Hindlimb muscle (tissue), 1 donor: Measurements from ENCODE around the gene SIRT4. TPM values are rescaled to one million over a fixed set of nuclear protein-coding genes. Genes with fewer than 3 reads are reported as not detected.
"Not testable (repeated sequence)": the region's sequence is repeated elsewhere in the genome, so short reads cannot be mapped to it uniquely, and the experiment has no call there.

Experiments used
- DNase-seq: peaks from one replicate; pipeline ENCODE4 v3.0.0-alpha.2; 2013
- polyA plus RNA-seq: library from polyadenylated mRNA; unstranded; fragments of 120-200 nt; gene quantifications from one replicate; pipeline ENCODE4 v1.2.1, GENCODE V29; 2013; ENCODE audit not compliant: insufficient read length

The SIRT4 gene
- polyA plus RNA-seq, 1 donor, result 5.6 TPM

DNA sequence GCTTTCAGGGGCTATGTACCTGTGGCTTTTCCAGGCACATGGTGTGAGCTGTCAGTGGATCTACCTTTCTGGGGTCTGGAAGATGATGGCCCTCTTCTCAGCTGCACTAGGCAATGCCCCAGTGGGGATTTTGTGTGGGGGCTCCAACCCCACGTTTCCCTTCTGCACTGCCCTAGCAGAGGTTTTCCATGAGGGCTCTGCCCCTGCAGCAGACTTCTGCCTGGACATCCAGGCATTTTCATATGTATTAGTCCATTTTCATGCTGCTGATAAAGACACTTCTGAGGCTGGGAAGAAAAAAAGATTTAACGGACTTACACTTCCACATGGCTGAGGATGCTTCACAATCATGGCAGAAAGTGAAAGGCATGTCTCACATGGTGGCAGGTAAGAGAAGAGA, 34.3 kb downstream of the SIRT4 start:
- DNase-seq, result not testable (repeated sequence)

DNA sequence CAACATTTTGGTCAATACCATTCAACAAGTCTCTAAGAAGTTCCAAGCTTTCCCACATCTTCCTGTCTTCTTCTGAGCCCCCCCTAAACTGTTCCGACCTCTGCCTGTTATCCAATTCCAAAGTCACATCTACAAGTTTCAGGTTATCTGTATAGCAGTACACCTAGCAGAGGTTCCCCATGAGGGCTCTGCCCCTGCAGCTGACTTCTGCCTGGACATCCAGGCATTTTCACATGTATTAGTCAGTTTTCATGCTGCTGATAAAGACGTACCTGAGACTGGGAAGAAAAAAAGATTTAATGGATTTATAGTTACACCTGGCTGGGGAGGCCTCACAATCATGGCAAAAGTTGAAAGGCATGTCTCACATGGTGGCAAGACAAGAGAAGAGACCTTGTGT, 35.6 kb downstream of the SIRT4 start:
- no peak for DNase-seq

DNA sequence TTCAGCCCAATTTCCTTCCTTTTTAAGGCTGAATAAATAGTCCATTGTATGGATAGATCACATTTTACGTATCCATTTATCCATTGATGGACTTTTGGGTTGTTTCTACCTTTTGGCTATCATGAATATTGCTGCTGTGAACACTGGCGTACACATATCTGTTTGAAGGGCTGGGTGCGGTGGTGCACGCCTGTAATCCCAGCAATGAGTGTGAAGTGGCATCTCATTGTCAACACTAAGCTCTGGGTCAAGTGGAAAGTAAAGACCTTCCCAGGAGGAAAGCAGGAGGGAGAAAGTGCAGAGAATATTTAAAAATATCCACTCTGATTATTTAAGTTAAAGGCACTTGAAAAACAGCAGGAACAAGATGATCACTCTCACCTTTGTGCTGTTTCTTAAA, 37.1 kb downstream of the SIRT4 start:
- no peak for DNase-seq

DNA sequence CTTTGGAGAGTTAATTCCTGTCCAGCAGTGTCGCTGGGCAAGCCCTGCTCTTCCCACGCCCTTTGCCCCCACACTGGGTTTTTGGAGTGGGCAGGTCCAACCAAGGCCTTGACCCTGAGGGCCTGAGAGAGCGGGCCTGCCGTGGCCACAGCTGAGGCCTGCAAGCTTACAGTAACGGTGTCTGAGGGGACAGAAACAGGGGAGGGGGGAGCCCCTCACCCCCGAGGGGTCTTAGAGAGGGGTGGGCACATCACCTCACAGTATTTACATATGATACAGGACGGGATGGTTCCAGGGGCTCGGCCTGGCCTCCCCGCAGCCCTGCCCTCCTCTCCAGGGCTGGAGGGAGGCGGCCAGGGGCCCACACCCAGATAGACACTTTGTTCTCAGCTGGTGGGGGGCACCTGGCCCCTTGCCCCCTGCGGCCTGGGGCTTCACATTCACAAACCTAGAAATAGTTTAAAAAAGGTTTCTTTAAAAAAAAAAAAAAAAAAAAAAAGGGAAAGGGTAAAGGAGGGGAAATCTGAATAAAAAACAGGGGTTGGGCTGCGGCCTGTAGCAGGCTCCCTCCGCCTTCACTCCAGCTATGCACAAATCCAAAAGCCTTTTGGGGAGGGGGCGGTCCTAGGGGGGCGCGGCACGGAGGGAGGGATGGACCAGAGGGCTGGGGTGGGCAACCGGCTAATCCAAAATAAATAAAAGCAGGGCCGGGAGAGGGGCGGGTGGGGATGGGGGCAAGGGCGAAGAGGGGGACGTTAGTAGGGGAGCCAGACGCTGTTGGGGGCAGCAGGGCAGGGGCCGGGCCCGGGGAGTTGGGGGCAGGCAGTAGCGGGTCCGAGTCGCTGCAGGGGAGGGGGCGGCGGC, 40.3 kb downstream of the SIRT4 start:
- DNase-seq, result no peak

DNA sequence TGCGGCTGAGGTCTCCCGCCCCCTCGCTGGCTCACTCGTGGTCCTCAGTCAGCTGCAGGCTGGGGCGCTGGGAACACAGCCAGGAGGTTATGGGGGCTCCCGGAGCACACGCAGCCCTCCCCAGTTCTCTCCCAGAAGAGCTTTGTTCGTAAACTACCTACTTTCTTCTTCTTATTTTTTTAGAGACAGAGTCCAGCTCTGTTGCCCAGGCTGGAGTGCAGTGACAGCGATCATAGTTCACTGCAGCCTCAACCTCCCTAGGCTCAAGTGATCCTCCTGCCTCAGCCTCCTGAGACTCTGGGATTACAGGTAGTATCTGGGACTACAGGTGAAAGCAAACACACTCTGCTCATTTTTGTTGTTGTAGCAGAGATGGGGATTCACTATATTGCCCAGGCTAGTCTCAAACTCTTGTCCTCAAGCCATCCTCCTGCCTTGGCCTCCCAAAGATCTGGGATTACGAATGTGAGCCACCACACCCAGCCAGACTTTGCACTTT, 41.0 kb downstream of the SIRT4 start:
- no peak for DNase-seq

DNA sequence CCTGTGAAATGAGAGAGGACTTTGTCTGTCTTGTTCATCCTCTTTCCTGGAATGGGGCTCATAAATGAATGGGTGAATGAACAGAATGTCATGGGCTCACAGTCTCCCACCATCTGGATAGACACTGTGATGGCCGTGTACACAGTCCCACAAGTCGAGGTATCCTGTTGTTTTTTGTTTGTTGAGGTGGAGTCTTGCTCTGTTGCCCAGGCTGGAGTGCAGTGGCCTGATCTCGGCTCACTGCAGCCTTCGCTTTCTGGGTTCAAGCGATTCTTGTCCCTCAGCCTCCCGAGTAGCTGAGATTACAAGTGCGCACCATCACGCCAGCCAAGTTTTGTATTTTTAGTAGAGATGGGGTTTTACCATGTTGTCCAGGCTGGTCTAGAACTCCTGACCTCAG, 41.6 kb downstream of the SIRT4 start:
- no peak for DNase-seq

DNA sequence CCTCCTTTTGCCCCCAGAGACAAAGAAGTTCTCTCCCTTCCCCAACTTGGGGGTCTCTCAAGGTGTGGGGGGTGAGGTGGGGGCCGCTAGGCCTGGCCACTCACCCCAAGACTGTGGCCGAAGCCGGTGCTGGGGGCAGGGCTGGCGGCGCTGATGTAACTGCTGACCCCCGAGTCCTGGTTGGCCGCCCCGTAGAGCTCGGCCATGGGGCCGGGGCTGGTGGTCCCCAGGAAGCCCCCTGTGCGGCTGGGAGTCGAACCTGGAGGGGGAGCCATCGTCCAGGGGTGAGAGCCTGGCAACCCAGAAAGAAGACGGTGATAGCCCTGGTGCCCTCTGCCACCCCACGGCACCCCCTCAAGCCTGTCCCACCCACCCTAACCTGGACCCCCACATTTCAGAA, 43.9 kb downstream of the SIRT4 start:
- no peak for DNase-seq

DNA sequence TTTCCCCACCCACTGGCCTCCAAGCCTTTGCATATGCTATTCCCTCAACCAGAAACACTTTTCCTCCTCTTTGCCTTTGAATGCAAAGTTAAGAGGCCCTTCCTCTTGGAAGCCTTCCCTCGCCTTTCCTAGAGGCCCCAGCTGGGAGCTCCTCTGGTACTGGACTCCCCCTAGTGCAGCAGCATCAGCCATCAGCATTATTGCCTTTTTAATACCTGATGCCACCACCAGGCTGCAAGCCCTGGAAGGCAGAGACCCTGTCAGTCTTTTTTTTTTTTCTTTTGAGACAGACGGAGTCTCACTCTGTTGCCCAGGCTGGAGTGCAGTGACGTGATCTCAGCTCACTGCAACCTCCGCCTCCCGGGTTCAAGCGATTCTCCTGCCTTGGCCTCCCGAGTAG, 44.6 kb downstream of the SIRT4 start:
- no peak for DNase-seq

DNA sequence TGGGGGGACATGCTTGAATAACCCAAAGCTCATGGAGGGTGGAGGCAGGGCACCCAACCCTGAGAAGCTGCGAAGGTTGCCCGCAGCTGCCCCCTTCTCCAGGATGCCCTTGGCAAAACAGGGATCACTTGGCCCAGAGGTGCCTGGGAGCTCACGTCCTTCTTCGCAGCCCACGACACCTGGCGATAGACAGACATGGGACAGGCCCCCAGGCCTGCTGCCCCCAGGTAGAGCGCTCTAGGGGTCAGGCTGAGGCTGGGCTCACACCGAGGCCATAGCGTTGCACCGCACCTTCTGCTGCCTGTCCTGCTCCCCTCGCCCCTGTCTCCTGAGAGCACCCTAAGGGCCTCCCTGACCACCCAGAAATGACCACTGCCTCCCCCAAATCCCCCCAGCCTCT, 45.6 kb downstream of the SIRT4 start:
- DNase-seq, result no peak

DNA sequence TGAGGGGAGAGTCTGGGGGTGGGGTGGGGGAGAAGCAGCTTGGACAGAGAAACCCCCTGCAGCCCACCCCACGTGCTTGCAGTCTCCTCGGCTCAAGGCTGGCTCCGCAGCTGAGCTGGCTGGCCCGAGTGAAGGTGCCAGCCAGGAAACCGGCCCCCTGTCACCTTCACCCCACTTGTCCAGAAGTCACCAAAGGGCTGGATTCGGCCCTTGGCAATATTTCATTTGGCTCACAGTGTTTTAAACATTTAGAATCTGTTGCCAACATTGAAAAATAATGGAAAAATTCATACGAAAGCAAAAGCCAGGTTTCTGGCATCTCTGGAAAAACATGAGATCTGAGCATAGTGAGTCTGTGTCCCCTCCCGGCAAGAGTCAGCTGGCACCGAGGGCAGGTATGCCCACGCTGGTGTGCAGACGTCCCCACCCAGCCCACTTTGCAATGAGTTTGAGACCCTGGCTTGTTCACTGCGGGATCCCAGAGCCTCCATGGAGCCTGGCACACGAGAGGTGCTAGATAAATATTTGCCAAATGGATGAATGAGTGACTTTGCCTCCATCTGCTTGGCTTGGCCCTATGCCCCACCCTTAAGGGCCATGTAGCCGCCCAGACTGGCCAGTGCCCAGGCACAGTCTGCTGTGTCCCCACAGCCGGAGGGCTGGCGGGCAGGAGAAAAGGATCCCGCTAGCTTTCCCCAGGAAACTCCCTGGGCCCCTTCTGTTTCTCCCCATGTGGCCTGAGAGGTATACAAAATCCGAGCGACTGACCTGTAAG, 48.6 kb downstream of the SIRT4 start:
- DNase-seq, result no peak

DNA sequence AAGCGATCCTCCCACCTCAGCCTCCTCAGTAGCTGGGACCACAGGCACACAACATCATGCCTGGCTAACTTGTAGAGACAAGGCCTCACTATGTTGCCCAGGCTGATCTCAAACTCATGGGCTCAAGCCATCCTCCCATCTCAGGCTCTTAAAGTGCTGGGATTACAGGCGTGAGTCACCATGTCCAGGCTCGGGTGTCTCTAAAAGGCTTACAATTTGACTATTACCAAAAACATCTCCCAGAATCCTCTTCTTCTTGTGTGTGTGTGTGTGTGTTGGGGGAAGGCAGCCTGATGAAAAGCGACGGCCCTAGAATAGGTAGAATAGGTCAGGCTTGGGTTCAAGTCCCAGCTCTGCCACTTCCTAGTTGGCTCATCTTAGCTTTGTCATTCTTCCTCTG, 50.0 kb downstream of the SIRT4 start:
- no peak for DNase-seq

DNA sequence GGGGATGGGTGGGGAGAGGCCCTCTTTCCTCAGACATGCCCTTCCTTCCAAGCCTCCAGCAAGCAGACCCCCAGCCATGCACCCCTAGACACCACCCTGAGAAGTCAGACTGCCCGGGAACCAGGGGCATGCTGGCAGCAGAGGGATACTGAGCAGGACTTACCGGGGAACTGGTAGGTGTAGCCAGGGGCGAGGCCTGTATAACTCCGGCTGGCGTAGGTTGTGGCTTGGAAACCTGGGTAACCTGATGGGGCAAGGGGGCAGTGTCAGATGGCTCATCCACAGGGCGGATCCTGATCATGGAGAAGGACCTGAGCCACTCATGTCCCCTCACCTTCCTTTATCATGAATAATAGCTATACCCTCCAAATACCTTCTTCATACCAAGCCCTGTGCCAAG, 51.0 kb downstream of the SIRT4 start:
- DNase-seq, result no peak

DNA sequence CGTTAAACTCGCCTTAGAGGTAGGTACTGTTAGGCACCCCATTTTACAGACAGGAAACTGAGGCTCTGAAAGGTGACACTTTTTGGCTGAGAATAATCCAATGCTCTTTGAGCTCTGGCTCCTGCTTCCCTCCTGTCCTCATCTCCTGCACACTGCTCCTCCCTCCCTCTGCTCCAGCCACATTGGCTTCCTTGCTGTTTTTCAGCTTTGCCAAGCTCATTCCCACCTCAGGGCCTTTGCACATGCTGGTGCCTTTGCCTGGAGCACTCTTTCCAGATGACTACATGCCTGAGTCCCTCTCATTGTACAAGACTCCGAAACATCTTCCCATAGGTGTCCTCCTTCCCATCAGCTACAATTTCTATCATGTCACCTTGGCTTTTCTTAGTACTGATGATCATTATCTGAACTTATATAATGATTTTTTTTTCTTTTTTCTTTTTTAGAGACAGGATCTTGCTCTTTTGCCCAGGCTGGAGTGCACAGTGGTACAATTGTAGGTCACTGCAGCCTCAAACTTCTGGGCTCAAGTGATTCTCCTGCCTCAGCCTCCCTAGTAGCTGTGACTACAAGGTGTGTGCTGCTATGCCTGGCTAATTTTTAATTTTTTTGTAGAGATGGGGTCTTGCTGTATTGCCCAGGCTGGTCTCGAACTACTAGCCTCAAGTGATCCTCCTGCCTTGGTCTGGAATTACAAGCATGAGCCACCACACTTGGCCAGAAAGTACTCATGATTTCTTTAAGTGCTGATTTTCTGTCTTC, 51.6 kb downstream of the SIRT4 start:
- no peak for DNase-seq

DNA sequence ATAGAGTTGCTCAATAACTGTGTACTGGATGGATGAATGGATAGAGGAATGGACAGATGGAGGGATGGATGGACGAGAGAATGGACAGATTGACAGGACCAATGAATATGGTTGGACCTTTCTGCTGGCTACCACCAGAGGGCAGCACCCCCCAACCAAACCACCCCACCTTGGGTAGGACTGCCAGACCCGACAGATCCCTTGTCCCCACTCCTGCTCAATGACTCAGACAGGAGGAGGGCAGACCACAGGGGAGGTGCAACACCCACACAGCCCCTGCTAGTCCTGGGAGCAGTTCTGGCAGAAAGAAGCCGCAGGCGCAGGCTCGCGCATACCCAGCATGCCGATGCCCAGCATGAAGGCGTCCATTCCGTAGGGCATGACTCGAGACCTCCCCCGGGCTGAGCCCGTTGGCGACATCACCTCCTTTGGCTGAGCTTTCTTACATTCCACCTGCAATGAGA, 54.5 kb downstream of the SIRT4 start:
- peak; percentile 65 for DNase-seq

DNA sequence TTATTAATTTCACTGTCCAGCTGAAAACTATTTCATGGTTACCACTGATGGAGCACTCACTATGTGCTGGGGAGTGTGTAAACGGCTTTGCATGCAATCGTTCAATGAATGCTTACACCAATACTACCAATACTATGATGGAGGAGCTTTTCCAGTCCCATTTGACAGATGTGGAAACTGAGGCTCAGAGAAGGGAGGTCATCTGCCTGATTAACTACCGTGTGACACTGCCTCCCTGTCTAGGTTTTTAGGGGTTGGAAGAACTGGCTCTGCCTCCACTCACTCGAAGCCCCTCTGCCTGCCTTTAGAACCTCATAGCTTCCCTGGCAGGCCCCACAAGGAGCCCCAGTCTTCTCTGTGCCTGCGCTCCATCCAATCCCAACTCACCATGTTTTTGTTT, 55.0 kb downstream of the SIRT4 start:
- no peak for DNase-seq

DNA sequence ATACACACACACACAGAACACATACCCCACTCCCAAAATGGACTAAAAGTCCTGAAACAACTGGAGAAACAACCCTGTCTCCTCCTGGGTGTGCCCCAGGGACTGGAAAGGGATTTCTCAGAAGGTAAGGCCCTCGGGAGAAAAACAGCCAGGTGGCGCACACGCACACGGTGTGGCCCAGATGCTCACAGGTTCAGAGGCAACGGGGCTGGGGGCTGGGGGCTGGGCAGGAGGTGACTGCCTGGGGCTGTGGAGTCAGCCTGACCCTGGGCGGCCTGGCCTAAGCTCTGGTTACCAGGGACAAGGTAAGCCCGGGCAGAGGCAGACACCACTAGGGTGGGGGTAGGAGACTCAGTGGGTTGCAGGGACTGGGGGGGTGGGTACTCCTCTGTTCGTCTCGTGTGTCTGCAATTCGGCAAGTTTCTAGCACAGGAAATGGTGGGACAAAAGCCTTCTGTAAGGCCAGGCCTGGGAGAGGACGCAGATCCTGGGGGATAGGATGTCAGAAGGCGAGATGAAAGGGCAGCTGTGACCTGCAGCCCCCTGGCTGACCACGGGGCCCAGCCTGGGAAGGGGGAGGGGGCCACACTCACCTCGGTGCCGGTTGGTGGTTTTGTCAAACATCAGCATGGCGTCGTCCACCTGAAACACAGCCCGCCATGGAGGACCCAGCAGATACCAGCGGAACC, 56.4 kb downstream of the SIRT4 start:
- DNase-seq, result no peak

DNA sequence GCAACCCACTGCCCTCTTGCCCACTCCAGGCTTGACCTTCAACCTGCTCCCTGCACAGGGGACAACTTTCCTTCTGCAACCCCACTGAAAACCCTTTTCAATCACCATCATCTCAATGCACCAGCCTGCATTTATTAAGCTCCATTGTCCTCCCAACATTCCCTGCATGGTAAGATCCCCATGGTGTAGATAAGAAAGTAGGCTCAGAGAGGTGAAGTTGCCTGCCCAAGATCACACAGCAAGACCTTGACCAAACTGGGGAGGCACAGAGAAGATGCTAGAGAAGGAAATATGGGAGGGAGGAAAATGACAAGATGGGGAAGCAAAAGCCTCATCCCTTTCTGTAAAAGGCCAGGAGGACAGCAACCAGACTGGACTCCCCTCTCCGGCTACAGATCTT, 57.0 kb downstream of the SIRT4 start:
- no peak for DNase-seq

DNA sequence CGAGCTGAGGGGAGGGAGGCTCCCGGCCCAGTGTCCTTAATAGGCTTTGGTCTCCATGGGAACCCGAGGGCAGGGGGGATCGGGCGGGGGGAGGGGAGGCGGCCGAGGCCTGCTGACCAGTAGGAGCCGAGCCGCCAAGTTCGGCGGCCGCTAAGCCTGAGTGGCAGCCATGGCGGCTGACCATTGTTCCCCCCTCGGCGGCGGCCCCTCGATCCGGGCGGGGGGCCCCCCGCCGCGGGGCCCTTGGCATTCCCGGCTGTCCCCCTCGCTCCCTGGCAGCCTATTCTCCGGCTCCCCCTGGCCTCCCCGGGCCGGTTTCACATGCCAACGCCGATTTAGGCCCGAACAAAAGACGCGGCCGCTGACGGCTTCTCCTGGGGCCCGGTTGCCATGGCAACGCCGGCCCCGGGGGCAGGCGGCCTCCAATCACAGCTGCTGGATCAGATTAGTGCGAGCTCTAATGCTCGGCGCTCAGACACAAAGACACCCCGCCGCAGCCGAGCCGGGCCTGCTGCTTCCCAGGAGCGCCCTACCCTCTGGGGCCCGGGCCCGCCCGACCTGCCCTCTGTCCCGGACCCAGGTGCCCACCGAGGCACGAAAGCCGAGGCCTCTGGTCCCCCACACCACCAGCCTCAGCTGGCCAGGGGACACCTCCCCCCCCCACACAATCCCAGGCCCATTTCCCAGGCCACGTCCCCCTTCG, 59.5 kb downstream of the SIRT4 start:
- peak; percentile 68 for DNase-seq
